ENCODE results near the gene MET. TPM values are rescaled to one million over a fixed set of nuclear protein-coding genes. Genes with fewer than 3 reads are reported as not detected.
"Not testable (repeated sequence)": the region's sequence is repeated elsewhere in the genome, so short reads cannot be mapped to it uniquely, and the experiment has no call there.

MET gene
- total RNA-seq, 2 donors from 2014 or later: 0.33 to 3.6 TPM

DNA sequence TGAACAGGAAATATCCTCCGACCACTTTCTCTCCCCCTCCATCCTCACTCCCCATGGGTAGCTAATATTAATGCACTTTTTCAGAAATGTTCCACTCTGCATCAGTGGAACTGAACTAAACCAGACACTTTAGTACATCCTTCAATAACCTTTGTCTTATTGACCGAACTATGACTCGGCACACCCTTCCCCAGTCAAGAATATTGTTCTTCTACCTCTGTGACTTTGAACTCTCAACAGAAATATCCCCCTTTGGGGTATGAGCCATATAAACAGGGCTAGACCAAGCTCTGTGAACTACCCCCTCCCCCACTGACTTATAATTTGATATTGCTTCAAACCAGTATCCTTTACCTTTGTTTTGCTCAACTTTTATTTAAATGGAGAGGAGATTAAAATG is 132.5 kb downstream of the MET start:
- DNase-seq (ENCODE audit: low spot score): no peak
- Mint-ChIP-seq H3K4me3 (no peak overlapping the region), H3K36me3 (no peaks in the 10 kb centered on the region)

DNA sequence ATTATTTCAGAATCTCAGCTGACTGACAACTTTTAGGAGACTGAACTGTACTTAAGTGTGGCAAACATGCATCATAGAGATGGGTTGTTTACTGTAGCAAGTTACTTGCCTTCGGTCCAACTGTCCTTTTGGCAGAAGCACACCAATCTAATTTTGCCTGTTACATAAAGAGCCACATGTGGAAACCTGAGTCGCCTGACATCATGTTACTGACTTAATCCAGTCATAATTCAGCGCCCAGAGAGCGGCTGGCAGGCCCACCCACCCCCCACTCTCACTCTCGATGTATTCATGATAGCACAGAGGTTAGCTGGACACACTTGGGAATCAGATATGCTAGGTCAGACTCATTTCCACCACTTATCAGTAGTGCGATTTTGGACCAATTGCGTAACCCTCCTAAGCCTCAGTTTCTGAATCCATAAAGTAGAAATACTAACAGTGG is 133.1 kb downstream of the MET start:
- Mint-ChIP-seq H3K9me3 (no peaks in the 10 kb centered on the region), H3K4me1 (ENCODE audit: low read depth in 2 of 2) (peaks cover 3 to 6% of the 10 kb centered on the region in 2 donors), H3K36me3 (no peaks in the 10 kb centered on the region), H3K4me3 (no peak overlapping the region), H3K27ac (no peak overlapping the region), H3K27me3 (peaks cover 10 to 12% of the 10 kb centered on the region in 2 donors)
- ATAC-seq: no peak
- DNase-seq (ENCODE audit: low spot score): no peak

More for the DNA sequence above, 132.5 kb downstream of the MET start:
- ATAC-seq: no peak
- H3K9me3 Mint-ChIP-seq: no peaks in the 10 kb centered on the region
- H3K4me1 Mint-ChIP-seq (ENCODE audit: low read depth in 2 of 2): peaks cover 3 to 6% of the 10 kb centered on the region in 2 donors
- H3K27ac Mint-ChIP-seq: no peak overlapping the region
- H3K27me3 Mint-ChIP-seq: peaks cover 10 to 12% of the 10 kb centered on the region in 2 donors

DNA sequence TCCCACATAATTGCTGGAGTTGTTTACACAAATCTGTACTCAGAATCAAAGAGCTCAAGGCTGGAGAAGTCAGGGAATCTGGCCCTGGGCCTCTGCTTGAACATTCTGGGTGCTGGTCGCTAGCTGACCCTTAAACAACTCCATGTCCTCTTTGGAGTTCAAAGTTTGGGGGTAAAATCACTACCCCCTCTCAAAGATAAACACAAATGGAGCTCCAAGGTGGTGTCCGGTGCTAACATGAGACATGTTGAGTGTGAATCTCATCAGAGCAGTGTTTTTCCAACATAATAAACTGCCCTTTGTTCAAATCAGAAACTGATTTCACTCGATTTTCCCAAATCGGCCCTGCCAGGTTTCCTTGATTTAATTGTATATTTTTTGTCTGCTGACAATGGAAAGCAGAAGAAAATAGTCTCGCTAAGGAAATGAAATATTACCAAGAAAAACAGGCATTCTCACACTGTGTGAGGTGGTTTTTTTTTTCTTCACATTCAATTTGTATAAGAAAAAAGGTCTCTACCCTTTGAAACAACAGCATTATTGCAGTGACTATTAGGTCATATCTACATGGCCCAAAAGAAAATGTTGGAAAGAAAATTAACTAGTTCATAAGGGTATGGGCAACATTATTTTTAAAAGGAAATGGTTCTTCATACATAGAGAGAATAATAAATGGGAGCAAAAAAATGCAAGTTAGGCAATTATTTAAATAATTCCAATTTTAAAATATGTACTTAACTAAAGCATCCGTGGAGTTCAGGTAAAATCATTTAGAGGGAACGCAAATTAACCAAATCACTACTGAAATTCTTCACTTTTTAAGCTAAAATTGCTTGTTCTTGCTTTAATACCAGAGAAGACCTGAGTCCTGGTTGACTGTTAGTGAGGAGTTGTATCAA is 134.3 kb downstream of the MET start:
- no peaks in the 10 kb centered on the region for H3K36me3 Mint-ChIP-seq
- ATAC-seq: no peak
- H3K4me3 Mint-ChIP-seq: no peak overlapping the region
- H3K27ac Mint-ChIP-seq: no peak overlapping the region
- H3K9me3 Mint-ChIP-seq: no peaks in the 10 kb centered on the region
- DNase-seq (ENCODE audit: low spot score): no peak
- H3K27me3 Mint-ChIP-seq: peaks cover 7 to 10% of the 10 kb centered on the region in 2 donors
- peaks cover 3 to 6% of the 10 kb centered on the region in 2 donors for H3K4me1 Mint-ChIP-seq (ENCODE audit: low read depth in 2 of 2)

DNA sequence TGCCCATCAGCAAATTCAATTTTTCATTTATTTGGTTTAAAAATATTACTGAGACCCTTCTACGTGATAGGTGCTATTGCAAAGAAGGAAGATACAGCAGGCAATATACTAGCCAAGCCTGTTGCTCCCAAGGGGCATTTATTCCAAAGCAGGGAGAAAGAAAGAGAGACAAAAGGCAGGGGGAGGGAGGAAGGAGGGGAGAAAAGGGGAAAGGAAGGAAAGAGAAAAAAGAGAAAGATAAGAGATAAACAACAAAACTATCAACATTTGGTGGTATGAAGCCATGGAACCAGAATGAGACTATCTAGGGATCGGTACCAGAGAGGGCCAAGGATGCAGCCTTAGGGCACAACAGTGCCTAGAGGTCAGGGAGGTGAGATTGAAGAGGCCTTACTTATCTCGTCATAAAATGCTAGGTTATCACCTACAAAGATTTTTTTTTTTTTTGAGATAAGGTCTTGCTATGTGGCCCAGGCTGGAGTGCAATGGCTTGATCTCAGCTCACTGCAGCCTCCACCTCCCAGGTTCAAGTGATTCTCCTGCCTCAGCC is 135.1 kb downstream of the MET start:
- Mint-ChIP-seq H3K27me3 (peaks cover 7 to 10% of the 10 kb centered on the region in 2 donors), H3K36me3 (no peaks in the 10 kb centered on the region), H3K27ac (no peak overlapping the region)

DNA sequence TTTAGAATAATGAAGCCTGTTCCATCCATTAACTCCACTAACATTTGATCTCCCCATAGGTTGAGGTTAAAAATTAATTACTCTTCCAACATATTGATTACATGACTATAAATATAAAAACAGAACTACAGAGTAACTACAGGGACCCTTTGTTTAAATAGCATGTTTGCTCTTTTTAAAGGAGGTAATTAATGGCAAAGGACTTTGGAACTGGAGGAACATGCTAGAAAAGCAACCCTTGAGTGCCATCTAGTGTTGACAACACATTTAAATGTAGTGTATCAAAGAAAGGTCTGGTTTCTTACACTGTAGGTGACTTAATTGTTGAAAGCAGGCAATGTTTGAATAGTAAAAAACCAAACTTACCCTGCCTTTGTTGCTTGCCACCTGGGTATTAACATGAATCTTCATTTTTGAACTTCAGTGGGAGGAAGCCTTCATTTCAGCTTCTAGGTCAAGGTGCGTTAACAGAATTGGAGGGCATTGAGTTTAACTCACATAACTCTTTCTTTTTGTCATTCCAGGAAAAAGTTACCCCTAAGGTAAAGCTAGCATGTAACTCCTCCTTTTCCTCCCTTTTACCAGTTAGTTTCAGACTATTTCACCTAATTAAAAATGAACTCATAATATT is 137.8 kb downstream of the MET start:
- H3K4me3 Mint-ChIP-seq: no peak overlapping the region

More for the DNA sequence above, 135.1 kb downstream of the MET start:
- no peak overlapping the region for H3K4me3 Mint-ChIP-seq
- ATAC-seq (no peak), DNase-seq (ENCODE audit: low spot score) (no peak)
- H3K9me3 Mint-ChIP-seq: no peaks in the 10 kb centered on the region
- H3K4me1 Mint-ChIP-seq (ENCODE audit: low read depth in 2 of 2): peaks cover 3 to 6% of the 10 kb centered on the region in 2 donors

DNA sequence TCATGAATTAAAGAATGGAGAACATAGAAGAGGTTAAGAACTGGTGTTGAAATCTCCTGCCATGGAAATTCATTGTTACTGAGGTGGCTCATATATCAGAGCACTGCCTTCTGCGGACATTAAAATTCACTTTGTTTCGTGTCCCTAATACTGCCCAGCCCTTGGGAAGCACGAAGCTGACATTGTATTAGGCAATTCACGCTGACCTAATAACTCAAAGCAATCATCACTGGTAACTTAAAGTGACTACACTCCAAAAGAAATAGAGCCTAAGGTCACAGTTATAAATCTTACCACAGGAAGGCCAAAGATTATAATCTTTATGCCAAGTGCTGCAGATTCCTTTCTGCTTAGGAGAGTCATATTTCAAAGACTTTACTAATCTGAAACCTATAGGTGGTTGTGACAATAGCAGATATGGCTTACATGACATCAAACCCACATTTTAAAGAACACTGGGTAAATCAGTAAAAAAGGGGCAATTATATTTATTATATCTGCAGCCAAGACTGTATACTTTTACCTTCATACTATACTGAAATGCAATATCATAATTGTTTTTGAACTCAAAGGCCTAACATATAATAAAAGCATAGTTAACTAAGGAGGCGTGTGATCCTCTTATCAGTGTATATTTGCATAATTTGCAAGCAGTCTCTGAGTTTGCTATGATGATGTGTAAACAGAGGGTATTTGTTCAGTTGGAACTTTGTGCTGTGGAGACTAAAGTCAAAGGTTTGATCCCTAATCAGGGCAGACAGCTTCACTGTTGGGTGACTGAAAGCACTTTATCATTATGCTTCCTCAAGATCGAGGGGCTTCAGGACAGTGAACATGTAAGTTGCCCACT is 138.5 kb downstream of the MET start:
- DNase-seq (ENCODE audit: low spot score): no peak
- Mint-ChIP-seq H3K4me1 (ENCODE audit: low read depth in 2 of 2) (no peaks in the 10 kb centered on the region), H3K9me3 (no peaks in the 10 kb centered on the region), H3K27me3 (no peaks in the 10 kb centered on the region), H3K4me3 (no peak overlapping the region), H3K36me3 (no peaks in the 10 kb centered on the region), H3K27ac (no peak overlapping the region)
- ATAC-seq: no peak

More for the DNA sequence above, 137.8 kb downstream of the MET start:
- no peaks in the 10 kb centered on the region for H3K4me1 Mint-ChIP-seq (ENCODE audit: low read depth in 2 of 2)
- no peaks in the 10 kb centered on the region for H3K36me3 Mint-ChIP-seq
- no peaks in the 10 kb centered on the region for H3K27me3 Mint-ChIP-seq
- no peak overlapping the region for H3K27ac Mint-ChIP-seq
- no peak for DNase-seq (ENCODE audit: low spot score)
- H3K9me3 Mint-ChIP-seq: no peaks in the 10 kb centered on the region
- ATAC-seq: no peak

DNA sequence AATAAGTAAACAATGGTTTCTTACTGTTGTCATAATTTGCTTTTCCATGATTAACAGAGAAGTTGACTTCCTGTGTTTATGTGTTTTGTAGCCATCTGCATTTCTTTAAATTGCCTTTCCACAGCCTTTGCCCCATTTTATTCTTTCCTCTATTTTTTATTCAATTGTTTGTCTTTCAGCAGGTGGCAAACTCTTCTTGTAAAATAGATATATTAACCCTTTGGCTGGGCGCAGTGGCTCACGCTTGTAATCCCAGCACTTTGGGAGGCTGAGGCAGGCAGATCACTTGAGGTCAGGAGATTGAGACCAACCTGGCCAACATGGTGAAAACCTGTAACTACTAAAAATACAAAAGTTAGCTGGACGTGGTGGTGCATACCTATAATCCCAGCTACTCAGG is 139.8 kb downstream of the MET start:
- Mint-ChIP-seq H3K9me3 (no peaks in the 10 kb centered on the region), H3K4me3 (no peak overlapping the region)

DNA sequence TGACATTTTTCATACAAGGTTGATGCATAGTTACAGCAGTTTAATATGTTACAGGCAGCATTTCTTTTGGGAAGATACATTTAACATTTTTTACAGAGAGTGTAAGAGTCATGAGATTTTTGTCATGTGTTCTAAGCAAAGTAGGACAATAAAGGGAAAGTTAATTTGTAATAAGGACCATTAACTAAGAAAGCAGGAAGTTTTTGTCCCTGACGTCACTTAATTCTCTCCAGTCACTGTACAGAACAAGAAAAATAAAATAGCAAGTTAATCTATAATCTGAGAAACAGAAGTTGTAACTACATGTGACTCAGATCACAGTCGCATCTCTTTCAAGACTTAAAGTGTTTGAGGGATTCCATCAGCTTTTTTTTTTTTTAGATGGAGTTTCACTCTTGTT is 140.9 kb downstream of the MET start:
- Mint-ChIP-seq H3K4me3 (no peak overlapping the region), H3K27ac (no peak overlapping the region), H3K9me3 (no peaks in the 10 kb centered on the region), H3K4me1 (ENCODE audit: low read depth in 2 of 2) (no peaks in the 10 kb centered on the region), H3K27me3 (peaks cover 5 to 7% of the 10 kb centered on the region in 2 donors), H3K36me3 (no peaks in the 10 kb centered on the region)
- DNase-seq (ENCODE audit: low spot score) (no peak), ATAC-seq (no peak)

More for the DNA sequence above, 139.8 kb downstream of the MET start:
- ATAC-seq (no peak), DNase-seq (ENCODE audit: low spot score) (no peak)
- Mint-ChIP-seq H3K36me3 (no peaks in the 10 kb centered on the region), H3K27ac (no peak overlapping the region), H3K27me3 (no peaks in the 10 kb centered on the region), H3K4me1 (ENCODE audit: low read depth in 2 of 2) (no peaks in the 10 kb centered on the region)

DNA sequence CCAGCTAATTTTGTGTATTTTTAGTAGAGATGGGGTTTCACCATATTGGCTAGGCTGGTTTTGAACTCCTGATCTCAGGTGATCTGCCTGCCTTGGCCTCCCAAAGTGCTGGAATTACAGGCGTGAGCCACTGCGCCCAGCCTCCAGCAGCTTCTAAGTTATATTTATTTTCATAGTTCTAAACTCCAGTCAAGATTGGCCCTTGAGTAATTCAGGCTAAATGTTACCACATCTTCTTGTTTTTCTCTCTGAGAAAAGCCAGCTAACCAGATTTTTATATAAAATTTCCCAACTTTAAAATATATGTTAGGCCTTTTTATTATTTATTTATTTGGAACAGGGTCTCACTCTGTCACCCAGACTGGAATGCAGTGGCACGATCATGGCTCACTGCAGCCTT is 141.4 kb downstream of the MET start:
- not testable (repeated sequence) for ATAC-seq; H3K4me1 Mint-ChIP-seq (ENCODE audit: low read depth in 2 of 2); H3K36me3 Mint-ChIP-seq

DNA sequence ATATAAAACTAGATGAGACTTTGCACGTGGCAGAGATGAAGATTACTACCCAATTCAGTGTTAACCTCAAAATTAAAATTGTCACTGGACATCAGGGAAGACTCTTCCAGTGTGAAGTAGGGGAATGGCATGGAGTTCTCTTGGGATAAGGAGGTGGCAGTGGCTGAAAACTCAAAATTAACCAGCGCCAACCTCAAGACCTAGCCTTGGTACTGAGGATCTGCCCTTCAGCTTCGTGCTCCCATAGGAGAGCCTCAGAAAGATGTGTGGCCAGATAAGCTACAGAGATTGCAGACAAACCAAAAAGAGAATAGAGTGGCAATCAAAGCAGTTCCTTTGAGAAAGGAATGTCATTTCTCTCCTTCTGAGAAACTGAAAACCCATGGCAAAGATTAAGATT is 143.0 kb downstream of the MET start:
- no peak for ATAC-seq
- H3K4me3 Mint-ChIP-seq: no peak overlapping the region
- no peaks in the 10 kb centered on the region for H3K4me1 Mint-ChIP-seq (ENCODE audit: low read depth in 2 of 2)

More for the DNA sequence above, 141.4 kb downstream of the MET start:
- not testable (repeated sequence) for H3K27me3 Mint-ChIP-seq; H3K9me3 Mint-ChIP-seq; H3K27ac Mint-ChIP-seq; DNase-seq (ENCODE audit: low spot score); H3K4me3 Mint-ChIP-seq

DNA sequence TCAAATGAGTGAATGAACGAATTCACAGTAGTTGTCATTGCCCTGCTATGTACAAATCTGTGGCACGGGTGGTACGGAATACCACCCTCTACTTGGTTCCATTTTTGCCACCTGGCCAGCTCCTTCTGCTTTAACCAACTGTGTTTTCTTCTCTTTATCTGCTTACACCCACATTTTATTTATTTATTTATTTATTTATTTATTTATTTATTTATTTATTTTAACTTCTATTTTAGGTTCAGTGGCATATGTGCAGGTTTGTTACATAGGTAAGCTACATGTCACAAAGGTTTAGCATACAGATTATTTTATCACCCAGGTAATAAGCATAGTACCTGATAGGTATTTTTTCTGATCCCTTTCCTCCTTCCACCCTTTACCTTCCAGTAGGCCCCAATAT is 148.2 kb downstream of the MET start:
- Mint-ChIP-seq H3K9me3 (no peaks in the 10 kb centered on the region), H3K27me3 (peaks cover 31 to 40% of the 10 kb centered on the region in 2 donors), H3K36me3 (peaks cover 6% of the 10 kb centered on the region), H3K4me3 (no peak overlapping the region), H3K4me1 (ENCODE audit: low read depth in 2 of 2) (peaks cover 0 to 8% of the 10 kb centered on the region in 2 donors), H3K27ac (no peak overlapping the region)
- DNase-seq (ENCODE audit: low spot score) (no peak), ATAC-seq (no peak)

More for the DNA sequence above, 143.0 kb downstream of the MET start:
- H3K36me3 Mint-ChIP-seq: no peaks in the 10 kb centered on the region
- H3K27ac Mint-ChIP-seq: no peak overlapping the region
- no peaks in the 10 kb centered on the region for H3K9me3 Mint-ChIP-seq
- H3K27me3 Mint-ChIP-seq: peaks cover 15 to 20% of the 10 kb centered on the region in 2 donors
- DNase-seq (ENCODE audit: low spot score): no peak

DNA sequence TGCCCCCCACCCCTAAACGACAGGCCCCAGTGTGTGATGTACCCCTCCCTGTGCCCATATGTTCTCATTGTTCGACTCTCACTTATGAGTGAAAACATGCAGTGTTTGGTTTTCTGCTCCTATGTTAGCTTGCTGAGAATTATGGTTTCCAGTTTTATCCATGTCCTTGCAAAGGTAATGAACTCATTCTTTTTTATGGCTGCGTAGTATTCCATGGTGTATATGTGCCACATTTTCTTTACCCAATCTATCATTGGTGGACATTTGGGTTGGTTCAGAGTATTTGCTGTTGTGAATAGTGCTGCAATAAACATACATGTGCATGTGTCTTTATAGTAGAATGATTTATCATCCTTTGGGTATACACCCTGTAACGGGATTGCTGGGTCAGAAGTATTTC is 149.7 kb downstream of the MET start:
- H3K27me3 Mint-ChIP-seq: peaks cover 41 to 50% of the 10 kb centered on the region in 2 donors
- not testable (repeated sequence) for H3K36me3 Mint-ChIP-seq; ATAC-seq; H3K4me3 Mint-ChIP-seq; H3K9me3 Mint-ChIP-seq; DNase-seq (ENCODE audit: low spot score); H3K27ac Mint-ChIP-seq; H3K4me1 Mint-ChIP-seq (ENCODE audit: low read depth in 2 of 2)

DNA sequence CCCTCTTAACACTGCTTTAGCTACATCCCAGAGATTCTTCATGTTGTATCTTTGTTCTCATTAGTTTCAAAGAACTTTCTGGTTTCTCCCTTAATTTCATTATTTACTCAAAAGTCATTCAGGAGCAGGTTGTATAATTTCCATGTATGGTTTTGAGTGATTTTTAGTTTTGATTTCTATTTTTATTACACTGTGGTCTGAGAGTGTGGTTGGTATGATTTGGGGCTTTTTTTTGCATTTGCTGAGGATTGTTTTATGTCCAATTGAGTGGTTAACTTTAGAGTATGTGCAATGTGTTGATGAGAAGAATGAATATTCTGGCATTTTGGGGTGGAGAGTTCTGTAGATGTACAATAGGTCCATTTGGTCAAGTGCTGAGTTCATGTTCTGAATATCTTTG is 152.5 kb downstream of the MET start:
- peaks cover 0 to 8% of the 10 kb centered on the region in 2 donors for H3K4me1 Mint-ChIP-seq (ENCODE audit: low read depth in 2 of 2)
- H3K27me3 Mint-ChIP-seq: peaks cover 36 to 45% of the 10 kb centered on the region in 2 donors
- H3K4me3 Mint-ChIP-seq: no peak overlapping the region
- H3K36me3 Mint-ChIP-seq: peaks cover 6% of the 10 kb centered on the region
- DNase-seq (ENCODE audit: low spot score) (no peak), ATAC-seq (no peak)
- H3K9me3 Mint-ChIP-seq: no peaks in the 10 kb centered on the region
- H3K27ac Mint-ChIP-seq: no peak overlapping the region

All from natural killer cell treated with Interleukin-12 subunit alpha and Interleukin-12 subunit beta and Interleukin-15 and Interleukin-18, amount 100 ng/mL, for 72 hours (primary cell).